ENCODE data around the gene ZC3H12C.
A peak's percentile ranks its signal among the peaks of the same experiment; 100 is the strongest.

The ZC3H12C gene

DNA sequence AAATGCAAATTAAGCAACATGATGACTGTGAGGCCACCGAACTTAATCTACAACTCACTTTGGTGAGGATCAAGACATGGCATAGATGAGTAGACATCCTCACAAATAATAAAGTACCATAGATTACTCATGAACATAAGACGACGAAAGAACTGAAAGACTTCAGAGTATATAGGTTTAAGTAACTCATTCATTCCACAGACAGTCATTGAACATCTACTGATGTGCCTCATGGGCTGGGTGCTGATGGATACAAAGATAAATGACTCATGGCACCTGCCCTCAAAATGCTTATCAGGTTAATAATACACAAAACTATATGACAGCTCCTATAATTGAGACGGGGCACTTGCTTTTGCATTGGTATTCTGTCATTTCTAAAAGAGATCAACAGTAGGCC lies 63.3 kb downstream of the ZC3H12C start:
- no peak for DNase-seq

GRCh38 chr11:110158317-110159200 lies 65.4 kb downstream of the ZC3H12C start:
- no peak for DNase-seq

DNA sequence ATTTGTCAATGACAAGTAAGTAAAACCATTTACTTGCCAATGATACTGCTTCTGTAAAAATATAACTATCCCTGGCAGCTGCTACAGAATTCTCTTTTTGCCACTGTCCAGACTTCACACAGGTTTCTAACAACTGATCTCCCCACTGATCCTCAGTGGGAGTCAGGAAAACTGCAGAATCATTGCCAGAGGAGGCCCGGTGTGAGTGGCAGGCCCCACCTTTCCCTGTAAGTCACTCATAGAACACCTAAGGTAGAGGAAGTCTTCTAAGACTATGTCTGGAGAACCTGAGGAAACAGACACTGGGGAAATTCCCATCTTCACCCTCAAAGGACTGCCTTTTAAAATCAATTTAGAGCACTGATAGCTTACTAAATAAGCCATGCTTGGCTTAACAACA lies 66.3 kb downstream of the ZC3H12C start:
- no peak for DNase-seq

GRCh38 chr11:110160016-110160415 lies 66.8 kb downstream of the ZC3H12C start:
- no peak for DNase-seq

DNA sequence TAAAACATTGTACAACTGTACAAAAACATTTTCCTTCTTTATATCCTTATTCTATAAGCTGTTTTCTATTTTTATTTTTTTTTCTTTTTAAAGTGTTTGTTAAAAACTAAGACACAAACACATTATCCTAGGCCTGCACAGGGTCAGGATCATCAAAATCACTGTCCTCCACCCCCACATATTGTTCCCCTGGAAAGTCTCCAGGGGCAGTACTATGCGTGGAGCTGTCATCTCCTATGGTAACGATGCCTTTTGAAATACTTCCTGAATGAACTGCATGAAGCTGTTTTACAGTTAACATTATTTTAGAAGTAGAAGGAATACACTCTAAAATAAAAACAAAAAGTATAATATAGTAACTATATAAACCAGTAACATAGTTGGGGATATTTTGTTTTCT lies 67.2 kb downstream of the ZC3H12C start:
- no peak for DNase-seq

- DNase-seq = no peak
Measured at GRCh38 chr11:110161061-110161460, 67.9 kb downstream of the ZC3H12C start.

- DNase-seq = no peak
Measured at GRCh38 chr11:110162216-110162615, 69.0 kb downstream of the ZC3H12C start.

GRCh38 chr11:110165039-110165925 lies 72.1 kb downstream of the ZC3H12C start:
- no peak for DNase-seq

- DNase-seq = no peak
Measured at GRCh38 chr11:110168033-110168803, 75.0 kb downstream of the ZC3H12C start.

- DNase-seq = no peak
Measured at GRCh38 chr11:110169738-110170137, 76.5 kb downstream of the ZC3H12C start.

DNA sequence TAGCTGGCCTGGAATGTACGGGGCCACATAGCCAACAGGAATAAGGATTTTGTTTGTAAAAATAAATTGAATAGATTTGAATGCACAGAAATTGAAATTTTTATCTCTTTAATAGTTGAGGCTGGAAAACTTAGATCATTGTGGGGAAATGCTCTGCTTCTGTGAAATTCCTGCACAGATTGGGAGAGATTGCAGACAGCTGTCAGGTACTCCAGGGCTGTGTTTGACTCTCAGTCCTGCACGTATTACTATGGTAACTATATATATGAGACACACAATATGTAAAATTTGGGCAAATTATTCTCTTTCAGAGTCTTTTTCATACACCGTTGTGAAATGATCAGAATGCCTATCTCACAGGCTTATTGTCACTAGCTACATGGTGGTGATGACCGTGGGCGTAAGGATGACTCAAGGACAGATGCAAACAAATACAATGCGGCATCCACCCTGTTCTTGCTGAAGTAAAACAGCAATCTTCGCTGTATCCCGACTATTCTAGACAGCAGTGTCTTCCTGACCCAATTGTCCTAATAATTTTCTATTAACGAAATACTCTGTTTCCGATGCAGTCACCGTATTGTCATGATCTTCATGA lies 79.4 kb downstream of the ZC3H12C start:
- no peak for DNase-seq

GRCh38 chr11:110173811-110174644 lies 80.8 kb downstream of the ZC3H12C start:
- peak; percentile 16 to 47 (median 28) for DNase-seq

DNA sequence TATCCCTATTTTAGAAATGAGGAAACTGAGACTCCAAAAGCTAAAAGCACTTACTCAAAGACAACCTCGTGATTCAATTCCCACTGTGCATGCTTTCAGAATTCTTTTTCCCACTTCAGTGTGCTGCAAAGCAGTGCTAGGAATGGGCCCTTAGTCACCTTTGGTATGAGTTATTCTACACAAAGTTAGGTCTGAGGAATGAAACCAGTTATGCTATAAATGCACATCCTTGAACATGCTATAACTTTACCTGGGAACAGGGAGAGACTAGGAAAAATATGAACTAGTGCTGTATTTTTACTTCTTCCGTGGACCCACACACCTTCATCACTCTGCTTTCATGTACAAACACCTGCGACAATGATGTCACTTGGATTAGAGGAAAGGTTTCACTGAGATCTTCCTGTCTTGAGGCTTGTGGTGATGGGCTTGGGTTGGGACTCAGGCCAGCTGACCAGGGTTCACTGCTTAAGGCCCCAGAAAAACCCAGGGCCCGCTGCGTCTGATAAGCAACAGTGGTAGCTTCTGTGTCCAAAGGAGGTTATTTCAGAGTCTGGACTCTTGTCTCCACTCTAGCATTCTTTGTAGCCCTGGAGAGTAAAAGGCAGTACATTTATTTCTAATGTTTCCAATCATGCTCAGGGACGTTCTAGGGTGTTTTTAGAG lies 81.6 kb downstream of the ZC3H12C start:
- no peak for DNase-seq

DNA sequence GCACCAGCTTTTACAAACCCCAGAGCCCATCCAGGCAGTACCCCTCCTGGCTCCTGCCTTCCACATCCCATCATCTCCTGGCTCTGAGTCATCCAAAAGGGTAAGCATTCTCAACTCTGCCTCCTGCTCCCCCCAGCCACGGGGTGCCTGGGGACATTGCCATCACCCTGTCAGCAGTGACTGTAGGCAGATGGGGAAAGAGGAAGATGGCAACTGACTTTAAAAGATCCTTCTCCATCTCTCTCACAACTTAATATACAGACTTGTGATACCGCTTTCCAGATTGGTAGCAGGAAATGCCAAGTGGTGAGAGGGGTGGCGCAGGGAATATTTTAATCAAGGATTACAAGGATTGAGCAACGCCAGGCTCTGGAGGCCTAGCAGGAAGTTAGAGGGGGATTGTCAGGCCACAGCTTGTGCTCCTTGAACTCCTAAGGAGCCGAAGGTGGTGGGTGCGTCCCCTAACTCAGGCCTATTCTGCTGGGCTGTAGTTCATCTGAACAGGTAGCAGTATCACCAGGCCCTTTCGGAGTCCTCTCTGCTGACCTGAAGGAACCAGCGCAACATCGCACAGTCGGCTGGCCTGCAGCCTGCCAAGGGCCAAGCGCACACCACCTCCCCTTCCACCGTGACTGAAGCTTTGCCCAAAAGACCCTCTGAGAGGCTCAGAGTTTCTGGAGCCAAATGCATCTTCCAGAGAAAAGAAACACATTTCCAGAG lies 83.3 kb downstream of the ZC3H12C start:
- DNase-seq = no peak

DNA sequence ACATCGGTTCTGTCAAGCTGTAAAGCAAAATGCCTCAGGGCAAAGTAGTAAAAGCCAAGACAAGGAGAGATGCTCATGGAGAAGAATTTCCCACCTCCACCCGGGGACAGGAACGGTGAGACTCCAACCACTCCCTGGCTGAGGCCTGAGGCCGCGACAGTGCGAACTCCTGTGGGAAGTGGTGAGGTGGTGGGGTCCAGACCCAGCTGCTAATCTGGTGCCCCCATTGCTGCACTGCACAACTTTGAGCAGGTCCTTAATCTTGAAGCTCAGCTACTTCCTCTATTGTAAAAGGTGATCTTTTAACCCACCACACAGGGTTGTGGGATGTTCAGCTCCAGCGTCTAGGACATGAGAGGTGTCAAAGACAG lies 83.9 kb downstream of the ZC3H12C start:
- DNase-seq = no peak

DNA sequence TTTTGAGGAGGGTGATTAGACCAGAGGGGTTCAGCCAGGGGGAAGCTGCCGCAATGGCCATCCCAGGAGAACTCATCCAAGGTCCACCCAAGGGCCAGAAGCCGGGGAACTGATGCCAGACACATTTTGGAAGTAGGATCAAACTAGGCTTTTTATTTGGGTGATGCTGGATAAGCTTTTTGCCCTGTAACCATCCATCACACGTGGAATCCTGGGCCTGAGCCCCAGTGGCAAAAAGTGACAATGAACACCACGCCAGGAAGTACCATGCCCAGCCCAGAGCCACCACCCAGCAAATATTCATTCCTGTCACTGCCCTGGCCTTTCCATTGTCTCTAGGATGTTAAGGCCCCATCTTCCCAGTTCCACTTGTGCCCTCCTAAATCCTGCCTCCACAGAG lies 85.9 kb downstream of the ZC3H12C start:
- no peak for DNase-seq

- no peak for DNase-seq
Measured at GRCh38 chr11:110182886-110183285, 89.7 kb downstream of the ZC3H12C start.

DNA sequence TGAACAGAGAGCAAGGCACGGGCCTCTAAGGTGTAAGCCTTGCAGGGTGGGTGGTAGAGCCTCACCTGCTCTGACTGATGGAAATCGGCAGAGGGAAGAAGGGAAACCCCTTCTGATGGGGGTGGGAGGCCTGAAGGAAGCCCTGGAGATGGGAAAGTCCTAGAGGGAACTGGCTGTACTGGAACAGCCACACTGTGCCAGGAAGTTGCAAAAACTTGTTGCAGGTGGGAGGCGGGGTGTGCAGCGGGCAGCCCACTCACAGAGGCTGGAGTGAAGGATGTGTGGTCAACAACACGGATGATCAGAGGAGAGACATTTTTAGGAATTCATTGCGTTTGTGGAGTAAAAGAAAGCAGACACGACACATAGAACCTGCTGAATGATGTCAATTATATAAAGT lies 91.3 kb downstream of the ZC3H12C start:
- DNase-seq = no peak

DNA sequence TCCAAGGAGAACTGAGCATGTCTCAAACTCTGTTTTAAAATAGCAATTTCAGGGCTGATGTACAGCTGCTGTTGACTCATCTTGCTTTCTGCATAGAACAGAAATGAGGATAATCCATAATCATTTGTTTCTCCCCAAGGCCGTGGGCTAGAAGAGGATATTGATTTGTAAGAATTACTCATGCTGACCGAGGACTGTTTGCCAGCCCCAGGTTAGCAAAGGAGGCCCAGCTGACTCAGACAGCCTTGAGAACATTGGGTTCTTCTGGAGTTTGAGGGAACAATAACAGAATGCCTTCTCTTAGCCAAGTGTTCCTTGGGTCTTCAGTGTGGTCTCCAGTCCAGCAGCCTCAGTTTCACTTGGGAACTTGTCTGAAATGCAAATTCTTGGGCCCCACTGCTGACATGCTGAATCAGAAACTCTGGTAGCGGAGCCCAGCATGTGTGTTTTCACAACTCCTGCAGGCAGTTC lies 92.0 kb downstream of the ZC3H12C start:
- no peak for DNase-seq

DNA sequence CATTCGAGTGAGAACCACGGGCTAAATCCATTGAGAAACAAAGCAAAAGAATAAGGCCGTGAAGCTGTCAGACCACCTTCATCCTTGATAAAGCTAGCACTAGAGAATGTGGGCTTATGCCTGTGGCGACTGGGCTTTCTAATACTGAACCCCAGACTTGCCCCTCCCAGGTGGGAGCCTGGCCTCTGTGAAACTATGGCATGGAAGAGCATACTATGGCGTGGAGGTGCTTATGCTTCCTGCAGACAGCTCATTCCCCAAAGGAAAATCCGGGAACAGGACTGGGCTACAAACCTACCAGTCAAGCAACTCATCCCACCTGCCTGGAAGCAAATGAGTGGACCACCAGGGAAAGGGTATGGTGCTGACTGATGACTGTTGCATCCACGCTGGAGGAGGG lies 92.4 kb downstream of the ZC3H12C start:
- DNase-seq = no peak

Measured in T-helper 1 cell (primary cell).